ENCODE results near the gene AMH. TPM values are rescaled to one million over a fixed set of nuclear protein-coding genes. Genes with fewer than 3 reads are reported as not detected.
A peak's percentile ranks its signal among the peaks of the same experiment; 100 is the strongest.

The AMH gene
- total and polyA plus RNA-seq, 2 of the 13 experiments (the other 11 are each of a cell fraction or from before 2014, with no cell fraction given): 0.03 to 0.18 TPM

GRCh38 chr19:2273356-2274184 is 24.4 kb downstream of the AMH start (continued):
- TF ChIP-seq UBTF (CRISPR knock-in tag; IDR thresholded peaks at IDR 0.05): peak; percentile 63
- no peak for TF ChIP-seq REXO4 (CRISPR knock-in tag; IDR thresholded peaks at IDR 0.05; ENCODE audit: borderline replicate concordance)
- no peak for TF ChIP-seq CHD2 (IDR thresholded peaks at IDR 0.05; ENCODE audit: low read depth, low read length)
- TF ChIP-seq HNRNPK (IDR thresholded peaks at IDR 0.05; ENCODE audit: low read depth, low read length, poor library complexity, severe bottlenecking): peak; percentile 29
- TF ChIP-seq ZZZ3 (CRISPR knock-in tag; IDR thresholded peaks at IDR 0.05; ENCODE audit: borderline replicate concordance): no peak
- TF ChIP-seq NKX3-1 (CRISPR knock-in tag; IDR thresholded peaks at IDR 0.05): peak; percentile 25; the same call in 1 of the 2 replicates
- TF ChIP-seq FOSL1 (CRISPR knock-in tag; IDR thresholded peaks at IDR 0.05; ENCODE audit: borderline replicate concordance): no peak
- TF ChIP-seq MYPOP (CRISPR knock-in tag; IDR thresholded peaks at IDR 0.05): no peak; the same call in 1 of the 2 replicates
- no peak for TF ChIP-seq ARNTL (CRISPR knock-in tag; IDR thresholded peaks at IDR 0.05)
- 0 out of 2 replicates have a peak, but pooled peaks have one; percentile 48 for TF ChIP-seq ZNF83 (CRISPR knock-in tag; IDR thresholded peaks at IDR 0.05; ENCODE audit: borderline replicate concordance)
- peak; percentile 85 for TF ChIP-seq ZSCAN31 (CRISPR knock-in tag; IDR thresholded peaks at IDR 0.05; ENCODE audit: low read depth)
- TF ChIP-seq ZNF740 (CRISPR knock-in tag; IDR thresholded peaks at IDR 0.05): no peak
- peak; percentile 44 for TF ChIP-seq HNRNPLL (IDR thresholded peaks at IDR 0.05; ENCODE audit: low read depth, low read length, poor library complexity, severe bottlenecking)
- no peak; the same call in 1 of the 2 replicates for TF ChIP-seq ZBTB25 (CRISPR knock-in tag; IDR thresholded peaks at IDR 0.05)
- TF ChIP-seq ZFP41 (CRISPR knock-in tag; IDR thresholded peaks at IDR 0.05; ENCODE audit: borderline replicate concordance): 0 out of 2 replicates have a peak, but pooled peaks have one; percentile 32
- TF ChIP-seq ZNF879 (CRISPR knock-in tag; IDR thresholded peaks at IDR 0.05): no peak
- no peak for TF ChIP-seq TEF (CRISPR knock-in tag; IDR thresholded peaks at IDR 0.05)
- TF ChIP-seq GATAD2A (CRISPR knock-in tag; IDR thresholded peaks at IDR 0.05): peak; percentile 55; the same call in 1 of the 2 replicates
- TF ChIP-seq FOSL2 (CRISPR knock-in tag; IDR thresholded peaks at IDR 0.05): peak; percentile 54; the same call in 1 of the 2 replicates
- no peak for TF ChIP-seq NR3C1 (CRISPR knock-in tag; IDR thresholded peaks at IDR 0.05)
- no peak for TF ChIP-seq BCL3 (CRISPR knock-in tag; IDR thresholded peaks at IDR 0.05)
- no peak for TF ChIP-seq ZKSCAN1 (IDR thresholded peaks at IDR 0.05; ENCODE audit: low read length)
- TF ChIP-seq ATM (IDR thresholded peaks at IDR 0.05; ENCODE audit: borderline replicate concordance): no peak

Data from HepG2 (cell line).